Activated naive CD4-positive, alpha-beta T cell treated with anti-CD3 and anti-CD28 coated beads, Interleukin-2, amount 50 U/mL, for 16 hours (primary cell): Measurements from ENCODE around the gene NCOA7.

Source experiments
- DNase-seq: peaks from one replicate; pipeline ENCODE4 v3.0.0-alpha.2; 2020

NCOA7 gene

GRCh38 chr6:125790358-125791150 lies at the start of gene NCOA7:
Gene NCOA7 (plus strand): TSS chr6:125790960. CDS start chr6:125815355, 24,395 bp downstream.
- peak; percentile 77 for DNase-seq

GRCh38 chr6:125741336-125741735 lies 49.4 kb upstream of the NCOA7 start:
- no peak for DNase-seq

- no peak for DNase-seq
Measured at GRCh38 chr6:125742024-125742423, 48.7 kb upstream of the NCOA7 start.

GRCh38 chr6:125742464-125743120 lies 48.2 kb upstream of the NCOA7 start:
- DNase-seq: no peak

DNA sequence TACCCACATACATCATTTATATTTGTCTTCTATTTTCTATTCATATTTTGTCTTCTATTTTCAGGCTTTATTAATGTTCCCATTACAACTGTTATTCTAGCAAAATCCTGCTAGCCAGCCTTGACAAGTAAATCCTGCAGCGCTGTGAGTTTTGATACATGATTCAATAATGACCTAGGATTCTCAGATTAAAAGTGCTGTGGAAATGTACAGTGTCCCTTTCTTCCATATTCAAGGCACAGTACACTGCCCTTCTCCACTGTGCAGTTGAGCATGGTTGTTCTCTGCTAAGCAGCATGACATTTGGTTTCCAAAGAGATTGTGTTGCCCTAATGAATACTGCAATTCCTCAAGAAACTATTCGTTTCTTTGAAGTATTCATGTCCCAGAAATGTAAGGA lies 47.2 kb upstream of the NCOA7 start:
- DNase-seq: no peak

DNA sequence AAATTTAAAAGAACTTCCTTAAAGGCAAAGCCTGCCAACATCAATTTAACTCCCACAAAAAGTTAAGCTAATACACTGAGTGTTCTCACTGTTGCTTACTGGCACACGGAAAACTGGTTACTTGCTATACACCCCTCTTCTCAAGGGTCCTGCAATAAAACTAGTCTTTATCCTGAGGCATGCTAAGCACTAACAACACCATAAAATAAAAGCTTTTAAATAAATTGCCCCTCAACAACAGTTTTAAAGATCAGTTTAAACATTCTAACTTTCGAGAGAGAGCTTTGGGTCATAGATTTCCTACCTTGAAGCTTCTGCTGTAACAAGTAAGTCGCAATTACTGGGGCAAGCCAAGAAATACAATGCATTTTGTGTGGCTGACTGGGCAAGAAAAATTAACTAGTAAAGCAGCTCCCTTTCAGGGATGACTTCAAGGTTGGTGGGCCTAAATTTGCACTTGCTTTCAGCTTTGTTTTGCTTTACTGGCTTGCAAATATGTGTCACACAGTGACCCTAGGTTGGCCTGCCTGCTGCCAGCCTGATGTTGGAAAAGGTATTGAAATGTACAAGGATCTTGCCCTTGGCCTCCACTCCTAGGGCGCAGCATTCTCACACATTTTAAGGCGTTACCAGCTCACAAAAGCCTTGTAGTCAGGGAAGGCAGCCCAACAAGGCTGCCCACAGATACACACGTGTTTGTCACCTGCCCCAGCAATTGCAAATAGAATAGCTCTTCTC lies 45.3 kb upstream of the NCOA7 start:
- no peak for DNase-seq

DNA sequence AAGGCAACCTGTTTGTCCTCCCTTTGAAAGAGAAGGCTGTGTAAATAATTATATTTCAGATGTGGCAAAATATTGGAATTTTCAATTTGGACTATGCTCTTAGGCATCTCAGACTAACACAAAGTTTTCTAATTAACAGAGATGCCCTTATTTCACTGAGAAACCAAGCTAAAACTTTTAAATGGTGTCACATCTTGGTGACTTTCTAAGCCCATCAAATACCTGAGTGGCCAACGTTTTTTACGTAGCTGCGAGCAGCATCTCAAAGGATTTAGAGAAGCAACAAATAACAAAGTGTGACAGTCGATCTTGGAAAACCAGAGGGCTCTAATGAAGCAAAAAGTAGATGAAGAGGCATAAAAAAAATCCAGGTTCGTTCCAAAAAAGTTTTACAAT lies 44.7 kb upstream of the NCOA7 start:
- no peak for DNase-seq

DNA sequence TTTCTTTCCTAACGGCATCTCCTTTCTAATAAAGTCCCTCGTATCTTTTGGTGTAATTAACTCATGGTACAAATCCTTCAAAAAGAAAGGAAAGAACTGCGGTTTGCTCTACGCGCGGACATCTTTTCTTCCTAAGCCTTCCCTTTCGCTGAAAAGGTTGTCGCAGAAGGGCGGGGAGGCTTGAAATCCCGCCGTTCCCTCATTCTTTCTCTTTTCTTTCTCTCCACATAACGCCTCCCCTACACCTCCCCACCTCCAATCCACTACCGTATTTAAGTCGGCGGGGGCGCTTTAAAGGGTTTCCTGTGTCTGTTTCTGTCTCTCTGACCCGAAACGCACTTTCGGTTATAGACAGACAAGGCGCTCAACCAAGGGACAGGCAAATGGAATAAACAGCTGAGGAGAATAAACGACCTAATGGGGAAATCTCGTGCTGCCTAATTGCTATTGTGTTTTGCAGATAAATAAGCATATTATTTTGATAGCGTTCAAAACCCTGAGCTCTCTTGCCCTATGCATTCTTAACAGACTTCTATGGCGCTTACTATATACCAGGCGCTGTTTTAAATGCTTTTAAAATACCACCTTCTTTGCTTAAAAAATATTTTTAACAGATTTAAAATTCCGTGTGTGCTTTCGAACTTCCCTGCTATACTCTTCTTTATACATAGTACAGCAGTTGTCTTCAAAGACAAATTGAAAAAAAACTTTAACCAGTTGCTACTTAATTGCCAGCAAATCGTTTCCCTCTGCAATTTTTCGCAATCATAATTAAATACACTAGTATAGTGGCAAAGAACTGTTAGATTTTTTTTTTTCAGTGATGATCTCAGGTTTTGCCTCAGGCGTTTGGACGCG lies 43.8 kb upstream of the NCOA7 start:
- DNase-seq: peak; percentile 68

DNA sequence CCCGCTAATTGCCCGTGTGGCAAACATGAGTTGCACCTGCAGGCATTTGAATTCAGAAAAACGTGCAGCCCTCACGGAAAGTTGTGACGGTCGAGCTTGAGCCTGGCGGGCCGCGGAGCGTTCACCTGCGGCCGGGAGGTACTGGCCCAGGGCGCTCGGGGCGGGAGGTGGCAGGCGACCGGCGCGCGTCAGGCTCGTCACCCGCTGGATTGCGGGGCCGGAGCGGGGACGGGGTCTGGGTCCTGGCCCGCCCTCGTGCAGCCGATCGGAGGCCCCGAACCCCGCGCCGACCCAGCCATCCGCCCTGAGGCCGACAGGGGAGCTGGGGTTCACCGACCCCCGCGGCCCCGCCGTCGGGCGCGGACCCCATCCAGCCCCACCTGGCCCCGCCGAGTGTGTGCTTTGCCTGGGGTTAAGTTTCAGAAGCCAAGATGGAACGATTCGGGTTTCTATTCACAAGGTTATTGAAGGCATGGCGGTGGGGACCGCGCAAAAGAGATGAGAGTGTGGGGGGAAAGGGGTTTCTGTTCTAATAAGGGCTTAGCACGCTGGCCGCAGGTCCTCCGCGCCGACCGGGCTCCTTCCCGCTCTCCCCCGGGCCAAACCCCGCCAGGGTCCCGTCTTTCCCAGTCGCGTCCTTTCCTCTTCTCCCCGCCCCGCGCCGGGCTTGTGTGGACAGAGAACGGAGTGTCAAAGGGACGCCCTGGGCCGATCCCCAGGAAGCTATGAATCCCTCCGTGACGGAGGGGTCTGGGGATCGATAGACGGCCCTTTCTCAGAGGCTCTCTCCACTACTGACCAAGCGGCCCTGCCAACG lies 43.0 kb upstream of the NCOA7 start:
- DNase-seq: peak; percentile 26

- no peak for DNase-seq
Measured at GRCh38 chr6:125748406-125749172, 42.2 kb upstream of the NCOA7 start.

DNA sequence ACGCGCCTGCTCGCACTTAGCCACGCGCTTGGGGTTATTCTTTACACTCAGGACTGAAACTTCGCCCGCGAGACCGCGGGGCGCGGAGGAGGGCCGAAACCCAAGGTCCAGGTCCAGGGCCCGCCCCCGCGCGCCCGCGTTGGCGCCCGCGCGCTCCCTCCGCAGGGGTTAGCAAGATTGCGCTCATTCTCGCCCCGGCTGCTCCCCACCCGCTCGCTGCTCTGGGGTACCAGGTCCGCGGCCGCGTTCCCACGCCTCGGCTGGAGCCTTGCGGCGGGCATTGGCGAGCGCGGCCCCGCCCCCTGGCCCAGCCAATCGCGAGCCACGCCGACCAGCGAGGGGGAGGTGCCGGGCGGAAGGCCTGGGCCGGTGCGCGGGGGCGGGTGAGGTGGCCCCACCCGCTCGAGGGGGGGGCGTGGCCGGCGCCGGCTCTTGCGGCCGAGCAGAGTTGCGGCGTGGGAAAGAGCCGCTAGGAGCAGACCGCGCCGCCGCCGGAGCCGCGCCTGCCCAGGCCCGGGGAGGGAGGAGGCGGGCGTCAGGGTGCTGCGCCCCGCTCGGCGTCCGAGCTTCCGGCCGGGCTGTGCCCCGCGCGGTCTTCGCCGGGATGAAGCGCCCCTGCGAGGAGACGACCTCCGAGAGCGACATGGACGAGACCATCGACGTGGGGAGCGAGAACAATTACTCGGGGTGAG lies 41.4 kb upstream of the NCOA7 start, which contains the start of gene HEY2:
Gene HEY2 (plus strand): TSS at position 460 of the 692 bp plus-strand sequence. CDS start 145 bp downstream, at position 605.
- DNase-seq: peak; percentile 82

DNA sequence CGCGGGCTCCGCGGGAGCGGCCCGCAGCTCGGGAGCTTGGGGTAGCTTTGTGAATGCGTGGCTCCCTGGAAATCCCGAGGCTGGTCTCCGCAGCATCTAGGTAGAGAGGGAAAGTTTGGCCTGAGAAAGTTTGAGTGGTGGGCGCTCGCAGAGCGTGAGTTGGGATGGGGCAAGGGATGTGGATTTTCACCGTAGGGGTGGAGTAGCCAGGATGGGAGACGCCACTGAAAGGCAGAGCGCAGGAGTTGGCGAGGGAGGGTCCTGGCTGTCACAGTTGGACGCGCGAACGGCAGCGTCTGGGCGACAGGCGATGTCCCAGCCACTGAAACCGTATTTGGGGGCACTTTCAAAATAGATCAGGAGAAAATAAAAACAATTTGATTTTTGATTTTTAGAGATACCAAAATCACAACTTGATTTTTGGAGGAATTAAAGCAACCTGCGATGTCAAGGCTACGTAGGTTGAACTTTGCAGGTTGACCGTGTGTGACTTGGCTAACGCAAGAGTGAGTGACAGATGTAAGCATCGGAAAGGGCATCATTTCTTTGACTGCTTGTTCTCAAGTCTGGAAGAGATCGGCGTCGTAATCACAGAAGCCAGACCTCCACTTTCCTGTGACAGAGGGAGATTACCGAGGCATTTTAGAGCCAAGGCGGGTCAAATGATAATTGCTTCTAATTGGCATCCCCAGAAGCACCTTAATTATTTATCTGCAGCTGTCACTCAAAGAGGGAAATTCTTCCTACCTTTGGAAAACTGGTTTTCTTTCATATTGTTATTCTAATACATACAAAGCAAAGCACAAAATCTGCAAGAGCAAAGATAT lies 40.7 kb upstream of the NCOA7 start:
- no peak for DNase-seq

GRCh38 chr6:125750692-125751333 lies 39.9 kb upstream of the NCOA7 start:
- DNase-seq: no peak

GRCh38 chr6:125751334-125751916 lies 39.3 kb upstream of the NCOA7 start:
- no peak for DNase-seq

- DNase-seq: no peak
Measured at GRCh38 chr6:125752773-125753172, 38.0 kb upstream of the NCOA7 start.

DNA sequence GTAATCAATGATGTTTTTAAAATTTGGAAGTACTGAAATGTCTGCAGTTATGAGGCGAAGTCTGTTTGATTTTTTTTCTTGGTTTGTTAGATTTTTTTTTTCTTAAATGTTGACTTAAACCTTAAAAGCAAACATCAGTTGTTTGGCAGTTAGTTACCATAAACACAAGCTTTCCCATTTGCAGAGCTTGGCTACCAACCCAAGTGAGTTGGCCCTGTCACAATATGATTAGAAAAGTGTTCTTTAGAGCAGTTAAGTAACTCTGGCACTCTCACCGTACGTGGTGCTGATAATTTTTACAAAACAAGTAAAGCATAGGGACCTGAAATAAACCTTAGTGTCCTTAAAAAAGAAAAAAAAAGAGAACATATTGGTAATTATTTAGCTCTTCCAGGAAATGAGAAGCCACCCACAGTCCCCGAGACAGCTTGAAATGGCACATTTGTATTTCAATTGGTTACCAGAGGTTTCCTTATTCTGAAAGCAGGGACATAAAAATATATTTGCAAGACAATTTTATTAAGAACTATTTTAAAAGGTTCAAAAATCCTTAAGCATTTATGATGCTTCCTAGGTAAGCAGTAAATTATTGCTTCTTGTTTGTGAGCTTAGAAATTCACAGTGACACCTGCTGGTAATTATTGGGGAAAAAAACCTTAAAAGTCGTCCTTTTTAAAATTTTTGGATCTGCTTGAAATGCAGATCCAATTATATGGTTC lies 37.4 kb upstream of the NCOA7 start:
- no peak for DNase-seq

- no peak for DNase-seq
Measured at GRCh38 chr6:125753937-125754259, 36.9 kb upstream of the NCOA7 start.

- DNase-seq: no peak
Measured at GRCh38 chr6:125754566-125754965, 36.2 kb upstream of the NCOA7 start.
